DND-41 (cell line): ENCODE data around the gene LIN7C.

Source experiments
- ATAC-seq: fragments of 200-7000 bp; cut with Tn5 transposase; 3 replicates; pipeline ENCODE4 v1.9.1; 2021; ENCODE audit warnings: low read depth; ENCODE audit not compliant: insufficient read depth
- DNase-seq: peaks from one replicate; pipeline ENCODE4 v3.0.0-alpha.2; 2020
- H2AFZ ChIP-seq: 2 replicates; pipeline ENCODE4 v1.6.0; 2012; ENCODE audit warnings: low read depth, low read length
- H3K27ac ChIP-seq: 2 replicates; pipeline ENCODE4 v1.5.1; 2012; ENCODE audit warnings: low read length, inconsistent platforms
- H3K27me3 ChIP-seq: fragments of 200-600 bp; sonication (generic); 2 replicates; pipeline ENCODE4 v1.6.0; 2012; ENCODE audit warnings: low read length, mild to moderate bottlenecking, inconsistent platforms; ENCODE audit not compliant: insufficient read depth, poor library complexity
- H3K36me3 ChIP-seq: 2 replicates; pipeline ENCODE4 v1.5.1; 2012; ENCODE audit warnings: low read length, inconsistent platforms; ENCODE audit not compliant: insufficient read depth
- H3K4me1 ChIP-seq: 2 replicates; pipeline ENCODE4 v1.5.1; 2012; ENCODE audit warnings: mild to moderate bottlenecking, low read length; ENCODE audit not compliant: insufficient read depth
- H3K4me2 ChIP-seq: 2 replicates; pipeline ENCODE4 v1.6.0; 2012; ENCODE audit warnings: mild to moderate bottlenecking, moderate library complexity, low read length, inconsistent platforms; ENCODE audit not compliant: insufficient read depth
- H3K4me3 ChIP-seq, 2 experiments: fragments of 200-600 bp in 1 of 2; shearing (Covaris generic) in 1 of 2; 2 replicates each; pipeline ENCODE4 v1.5.1; 2012 to 2016; ENCODE audit warnings: inconsistent platforms in 2 of 2, low read length in 2 of 2, mild to moderate bottlenecking in 2 of 2, low read depth in 1 of 2, moderate library complexity in 1 of 2
- H3K79me2 ChIP-seq: 2 replicates; pipeline ENCODE4 v1.6.0; 2012; ENCODE audit warnings: low read length, inconsistent platforms; ENCODE audit not compliant: insufficient read depth
- H3K9ac ChIP-seq: 2 replicates; pipeline ENCODE4 v1.6.0; 2012; ENCODE audit warnings: low read depth, mild to moderate bottlenecking, inconsistent platforms, low read length, moderate library complexity
- H3K9me3 ChIP-seq: 2 replicates; pipeline ENCODE4 v1.5.1; 2012; ENCODE audit warnings: low read length, moderate library complexity, mild to moderate bottlenecking, inconsistent platforms; ENCODE audit not compliant: insufficient read depth, severe bottlenecking
- H4K20me1 ChIP-seq: 2 replicates; pipeline ENCODE4 v1.6.0; 2012; ENCODE audit warnings: low read length; ENCODE audit not compliant: insufficient read depth
- CTCF ChIP-seq: IDR thresholded peaks from 2 replicates; pipeline ENCODE4 v1.5.1; 2012; ENCODE audit warnings: borderline replicate concordance, low read length, moderate library complexity, mild to moderate bottlenecking; ENCODE audit not compliant: poor library complexity, severe bottlenecking; ENCODE audit errors: extremely low read depth
- EZH2 ChIP-seq: IDR thresholded peaks from 3 replicates; pipeline ENCODE4 v1.6.1; 2012; ENCODE audit warnings: borderline replicate concordance, low read depth, mild to moderate bottlenecking, moderate library complexity, low read length, inconsistent platforms; ENCODE audit not compliant: severe bottlenecking

Gene LIN7C

GRCh38 chr11:27444801-27445215 lies 61.8 kb downstream of the LIN7C start:
- H3K4me3 ChIP-seq: no peak overlapping the region
- no peak overlapping the region for H3K4me2 ChIP-seq
- ATAC-seq (no peak), DNase-seq (no peak)
- H3K27me3 ChIP-seq: no peaks in the 10 kb centered on the region
- H3K36me3 ChIP-seq: no peaks in the 10 kb centered on the region
- no peaks in the 10 kb centered on the region for H3K4me1 ChIP-seq
- H4K20me1 ChIP-seq: no peaks in the 10 kb centered on the region
- H3K27ac ChIP-seq: no peak overlapping the region
- H2AFZ ChIP-seq: no peak overlapping the region
- H3K79me2 ChIP-seq: no peaks in the 10 kb centered on the region
- H3K9ac ChIP-seq: no peak overlapping the region
- TF ChIP-seq EZH2 (no peak), CTCF (no peak)
- H3K9me3 ChIP-seq: no peaks in the 10 kb centered on the region
